ENCODE measurements around the gene LRRFIP2. TPM values are rescaled to one million over a fixed set of nuclear protein-coding genes. Genes with fewer than 3 reads are reported as not detected.

Gene LRRFIP2
- total and polyA plus RNA-seq, 2 of the 8 experiments (the other 6 are each of a cell fraction or from before 2014, with no cell fraction given): 8.8 to 25.6 TPM

DNA sequence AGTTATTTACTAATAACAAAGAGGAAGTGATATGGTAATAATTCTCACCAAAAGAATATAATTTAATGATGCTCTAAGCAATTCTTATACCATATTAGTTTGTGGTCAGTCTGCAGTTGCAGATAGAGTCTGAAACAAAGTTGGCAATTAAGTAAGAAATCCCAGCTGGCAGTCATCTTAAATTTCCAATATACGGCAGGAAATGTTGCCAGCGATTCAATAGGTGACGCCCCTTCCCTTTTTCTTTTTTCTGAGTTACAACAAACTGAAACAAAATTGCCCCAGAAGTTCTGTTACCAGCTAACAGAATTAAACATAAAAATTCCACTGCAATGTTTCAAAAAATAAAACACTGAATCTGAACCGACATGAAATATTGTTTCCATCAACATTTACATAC, 26.7 kb downstream of the LRRFIP2 start:
- Histone ChIP-seq H3K36me3 (ENCODE audit: control insufficient read depth in 2 of 4, insufficient read depth in 4 of 4, low read length in 3 of 4) (peaks cover 0 to 8% (median under 1%) of the 10 kb centered on the region in 4 experiments; a peak in 2 of 8 replicates), H4K8ac (ENCODE audit: extremely low read depth, insufficient read depth, low read length) (no peak overlapping the region), H2AFZ (ENCODE audit: low read length) (no peak overlapping the region), H3K4me1 (replicated peaks in 1 of 4; ENCODE audit: control insufficient read depth in 3 of 4, insufficient read depth in 4 of 4, low read length in 3 of 4) (no peaks in the 10 kb centered on the region), H3K56ac (replicated peaks; ENCODE audit: insufficient read length, low read depth, low read length) (no peak overlapping the region), H3K79me2 (ENCODE audit: control insufficient read depth in 1 of 2, insufficient read depth in 2 of 2, low read length in 2 of 2) (no peaks in the 10 kb centered on the region), H2BK20ac (ENCODE audit: low read length) (no peak overlapping the region), H3K79me1 (ENCODE audit: low read depth, low read length) (no peaks in the 10 kb centered on the region; the same call in 1 of the 2 replicates), H3K4me2 (ENCODE audit: insufficient read depth in 1 of 2, low read depth in 2 of 2, low read length in 2 of 2) (no peak overlapping the region), H3K27ac (ENCODE audit: low read depth, low read length) (no peak overlapping the region), H3K9me3 (ENCODE audit: insufficient read depth in 2 of 2, low read depth in 1 of 2, low read length in 1 of 2) (no peaks in the 10 kb centered on the region), H3K14ac (ENCODE audit: insufficient read length) (no peak overlapping the region), H4K20me1 (replicated peaks in 1 of 2; ENCODE audit: control insufficient read depth in 1 of 2, insufficient read depth in 2 of 2, low read length in 2 of 2) (no peaks in the 10 kb centered on the region), H4K91ac (replicated peaks; ENCODE audit: insufficient read length, low read length) (no peak overlapping the region), H3K4ac (replicated peaks; ENCODE audit: insufficient read length, low read depth, low read length) (no peak overlapping the region), H2AK5ac (ENCODE audit: low read depth, low read length) (no peak overlapping the region), H2BK12ac (ENCODE audit: low read depth, low read length) (no peak overlapping the region), H2BK120ac (replicated peaks; ENCODE audit: low read depth, low read length) (no peak overlapping the region), H3K27me3 (replicated peaks in 1 of 4; ENCODE audit: control insufficient read depth in 3 of 4, extremely low read depth in 1 of 4, insufficient read depth in 3 of 4, low read length in 3 of 4) (no peaks in the 10 kb centered on the region), H3K9ac (replicated peaks in 1 of 4; ENCODE audit: extremely low read depth in 1 of 4, low read depth in 3 of 4, low read length in 3 of 4) (no peak overlapping the region), H3K23ac (ENCODE audit: insufficient read length) (no peak overlapping the region), H2BK15ac (ENCODE audit: low read length) (no peak overlapping the region), H4K5ac (ENCODE audit: insufficient read length, low read depth, low read length) (no peak overlapping the region), H3K4me3 (ENCODE audit: extremely low read depth in 1 of 4, insufficient read depth in 2 of 4, low read depth in 3 of 4, low read length in 4 of 4) (no peak overlapping the region), H3K23me2 (ENCODE audit: low read depth, low read length) (no peaks in the 10 kb centered on the region), H3K18ac (ENCODE audit: extremely low read depth, low read length) (no peak overlapping the region), H2BK5ac (ENCODE audit: low read depth, low read length) (no peak overlapping the region)
- TF ChIP-seq PHF8 (conservative IDR thresholded peaks at IDR 0.05; ENCODE audit: low read depth, low read length): no peak
- no peak for TF ChIP-seq RFX5 (IDR thresholded peaks at IDR 0.05; ENCODE audit: borderline replicate concordance, low read depth, low read length)
- TF ChIP-seq FOSL1 (IDR thresholded peaks at IDR 0.05; ENCODE audit: insufficient read depth, low read depth, low read length): no peak
- TF ChIP-seq BRCA1 (IDR thresholded peaks at IDR 0.05; ENCODE audit: low read depth, low read length): no peak
- TF ChIP-seq KDM4A (IDR thresholded peaks at IDR 0.05; ENCODE audit: low read depth, low read length, severe bottlenecking): no peak
- TF ChIP-seq TEAD4 (IDR thresholded peaks at IDR 0.05; ENCODE audit: low read depth, low read length): no peak
- no peak for TF ChIP-seq CHD2 (IDR thresholded peaks at IDR 0.05; ENCODE audit: low read length)
- no peak for TF ChIP-seq TCF12 (IDR thresholded peaks at IDR 0.05; ENCODE audit: low read depth, low read length)
- no peak for TF ChIP-seq NANOG (IDR thresholded peaks at IDR 0.05; ENCODE audit: insufficient read depth, low read depth, low read length, poor library complexity, severe bottlenecking)
- FAIRE-seq (no peak), DNase-seq (ENCODE audit: low read depth in 1 of 2, low spot score in 2 of 2) (no peak)
- ChIA-PET CTCF (ENCODE audit: partially characterized antibody) (no interaction called here), POLR2A (ENCODE audit: partially characterized antibody) (interaction anchor here (0.6 to 0.9 kb wide), 2 partner anchors 21 to 25 kb away, joined by 3 to 5 read pairs; no protein-coding TSS in a partner anchor)
- 85% methylated on average over 4 of the region's 4 CpGs; no CpG with 5 or more reads in 1 of the 2 experiments for WGBS, 2 experiments (ENCODE audit: extremely low coverage in 1 of 2, insufficient coverage in 1 of 2, insufficient read length in 1 of 2, insufficient replicate concordance in 2 of 2, low coverage in 1 of 2, low lambda C conversion rate in 2 of 2, missing lambda C conversion rate in 1 of 2)
